GM12864 (cell line): Measurements from ENCODE around the gene EP400.

Source experiments
- DNase-seq: peaks from one replicate; pipeline ENCODE4 v3.0.0-alpha.2; 2011; ENCODE audit warnings: low read depth
- H3K4me3 ChIP-seq: 2 replicates; pipeline ENCODE4 v1.5.1; 2011; ENCODE audit warnings: mild to moderate bottlenecking, low read depth, low read length, control low read depth
- TF ChIP-seq, protein P1 (sequence below): IDR thresholded peaks from 2 replicates; pipeline ENCODE4 v1.5.1; 2011; ENCODE audit warnings: low read depth, mild to moderate bottlenecking, moderate library complexity, low read length, control low read depth, inconsistent platforms; ENCODE audit errors: missing control alignments

EP400 gene

DNA sequence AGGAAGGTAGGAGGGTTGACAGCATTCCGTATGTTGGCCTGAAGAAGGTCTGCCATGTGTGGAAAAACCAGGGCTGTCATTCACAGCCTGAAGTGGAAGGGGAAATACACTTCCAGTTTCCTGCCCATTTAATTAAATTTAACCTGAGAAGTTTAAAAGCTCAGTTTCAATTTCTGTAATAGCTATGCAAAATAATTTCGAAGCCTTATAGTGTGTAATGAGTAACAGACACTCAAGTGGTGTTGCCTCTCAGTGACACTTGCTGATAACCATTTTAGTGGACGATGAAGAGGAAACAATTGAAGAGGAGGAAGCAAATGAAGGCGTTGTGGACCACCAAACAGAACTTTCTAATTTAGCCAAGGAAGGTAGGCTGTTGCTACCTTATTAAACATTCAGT is 44.8 kb downstream of the EP400 start:
- DNase-seq = no peak
- TF ChIP-seq, protein P1, sequence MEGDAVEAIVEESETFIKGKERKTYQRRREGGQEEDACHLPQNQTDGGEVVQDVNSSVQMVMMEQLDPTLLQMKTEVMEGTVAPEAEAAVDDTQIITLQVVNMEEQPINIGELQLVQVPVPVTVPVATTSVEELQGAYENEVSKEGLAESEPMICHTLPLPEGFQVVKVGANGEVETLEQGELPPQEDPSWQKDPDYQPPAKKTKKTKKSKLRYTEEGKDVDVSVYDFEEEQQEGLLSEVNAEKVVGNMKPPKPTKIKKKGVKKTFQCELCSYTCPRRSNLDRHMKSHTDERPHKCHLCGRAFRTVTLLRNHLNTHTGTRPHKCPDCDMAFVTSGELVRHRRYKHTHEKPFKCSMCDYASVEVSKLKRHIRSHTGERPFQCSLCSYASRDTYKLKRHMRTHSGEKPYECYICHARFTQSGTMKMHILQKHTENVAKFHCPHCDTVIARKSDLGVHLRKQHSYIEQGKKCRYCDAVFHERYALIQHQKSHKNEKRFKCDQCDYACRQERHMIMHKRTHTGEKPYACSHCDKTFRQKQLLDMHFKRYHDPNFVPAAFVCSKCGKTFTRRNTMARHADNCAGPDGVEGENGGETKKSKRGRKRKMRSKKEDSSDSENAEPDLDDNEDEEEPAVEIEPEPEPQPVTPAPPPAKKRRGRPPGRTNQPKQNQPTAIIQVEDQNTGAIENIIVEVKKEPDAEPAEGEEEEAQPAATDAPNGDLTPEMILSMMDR = no peak
- no peak overlapping the region for H3K4me3 ChIP-seq

DNA sequence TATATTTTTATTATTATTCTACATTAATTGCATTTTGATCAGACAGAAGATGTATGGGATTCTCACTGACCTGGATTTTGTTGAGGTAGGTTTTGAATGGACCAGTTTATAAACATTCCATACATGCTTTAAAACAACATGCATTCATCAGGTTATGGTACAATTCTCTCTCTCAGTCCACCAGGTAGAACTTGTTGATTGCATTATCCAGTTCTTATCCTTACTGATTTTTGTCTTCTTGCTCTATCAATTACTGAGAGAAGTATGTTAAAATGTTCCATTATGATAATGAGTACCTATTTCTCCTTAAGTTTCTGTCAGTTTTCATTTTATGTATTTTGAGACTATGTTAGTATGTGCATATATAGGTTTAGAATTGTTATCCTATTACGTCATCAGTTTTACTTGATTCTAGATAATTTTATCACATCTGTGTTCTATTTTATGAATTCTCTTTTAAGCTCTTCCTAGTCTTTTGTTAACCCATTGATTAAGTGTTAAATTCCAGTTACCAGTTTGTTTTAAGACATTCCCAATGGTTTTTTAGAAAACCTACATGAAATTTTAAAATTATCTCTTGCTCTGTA is 50.6 kb downstream of the EP400 start:
- H3K4me3 ChIP-seq = no peak overlapping the region
- TF ChIP-seq, protein P1 = no peak
- DNase-seq = no peak

DNA sequence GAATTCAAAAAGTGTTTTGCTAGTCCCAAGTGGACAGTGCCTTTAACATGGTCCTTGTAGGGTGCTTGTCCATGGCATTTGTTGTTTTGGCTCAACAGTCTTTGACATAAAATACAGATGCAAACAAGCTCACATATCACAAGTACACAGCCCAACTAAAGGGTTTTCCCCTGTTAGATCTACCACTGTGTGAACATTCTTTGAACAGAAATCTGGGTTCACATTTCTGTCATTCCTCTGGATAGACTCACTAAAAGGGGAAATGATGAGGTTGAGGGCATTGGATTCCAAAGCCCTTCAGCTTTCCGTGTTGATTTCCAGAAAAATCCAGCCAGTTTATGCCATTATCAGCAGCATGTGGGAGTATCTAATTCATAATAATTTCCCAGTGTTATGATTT is 54.1 kb downstream of the EP400 start:
- H3K4me3 ChIP-seq = no peak overlapping the region
- no peak for DNase-seq
- TF ChIP-seq, protein P1 = no peak

DNA sequence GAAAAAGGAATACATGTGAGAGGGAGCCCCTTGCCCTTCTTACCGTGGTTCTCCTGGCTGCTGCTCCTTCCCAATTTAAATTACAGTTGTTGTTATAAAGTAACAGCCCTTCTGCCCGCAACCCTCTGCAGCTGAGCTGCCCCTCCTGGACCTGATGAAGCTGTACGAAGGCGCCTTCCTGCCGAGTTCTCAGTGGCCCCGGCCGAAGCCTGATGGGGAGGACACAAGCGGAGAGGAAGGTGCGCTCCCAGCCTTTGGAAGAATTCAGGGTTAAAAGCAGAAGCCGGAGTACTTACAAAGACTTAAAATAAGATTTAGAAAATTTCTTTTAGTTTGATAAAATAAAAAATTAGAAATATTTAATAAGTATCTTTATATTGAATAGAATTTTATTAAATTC is 55.2 kb downstream of the EP400 start:
- H3K4me3 ChIP-seq = no peak overlapping the region
- TF ChIP-seq, protein P1 = no peak
- DNase-seq = no peak

DNA sequence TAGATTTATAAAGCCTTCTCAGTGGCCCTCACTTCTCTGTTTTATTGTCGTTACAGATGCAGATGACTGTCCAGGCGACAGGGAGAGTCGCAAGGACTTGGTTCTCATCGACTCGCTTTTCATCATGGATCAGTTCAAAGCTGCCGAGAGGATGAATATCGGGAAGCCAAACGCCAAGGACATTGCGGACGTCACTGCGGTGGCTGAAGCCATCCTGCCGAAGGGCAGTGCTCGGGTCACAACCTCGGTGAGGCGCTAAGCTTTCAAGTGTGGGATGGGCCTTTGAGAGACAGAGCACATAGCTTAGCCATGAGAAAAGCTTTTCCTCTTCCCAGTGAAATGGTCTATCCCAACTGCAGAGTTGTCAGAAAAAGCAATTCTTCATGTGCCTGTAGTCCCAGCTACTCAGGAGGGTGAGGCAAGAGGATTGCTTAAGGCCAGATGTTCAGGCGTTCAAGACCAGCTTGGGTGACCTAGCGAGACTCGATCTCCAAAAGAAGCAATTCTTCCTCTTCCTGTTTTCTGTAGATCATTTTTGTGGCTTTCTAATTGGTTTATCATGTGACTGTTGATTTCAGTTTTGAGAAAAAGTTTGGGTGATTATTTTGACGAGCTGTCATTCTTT is 56.4 kb downstream of the EP400 start:
- H3K4me3 ChIP-seq = no peak overlapping the region
- TF ChIP-seq, protein P1 = no peak
- DNase-seq = no peak

DNA sequence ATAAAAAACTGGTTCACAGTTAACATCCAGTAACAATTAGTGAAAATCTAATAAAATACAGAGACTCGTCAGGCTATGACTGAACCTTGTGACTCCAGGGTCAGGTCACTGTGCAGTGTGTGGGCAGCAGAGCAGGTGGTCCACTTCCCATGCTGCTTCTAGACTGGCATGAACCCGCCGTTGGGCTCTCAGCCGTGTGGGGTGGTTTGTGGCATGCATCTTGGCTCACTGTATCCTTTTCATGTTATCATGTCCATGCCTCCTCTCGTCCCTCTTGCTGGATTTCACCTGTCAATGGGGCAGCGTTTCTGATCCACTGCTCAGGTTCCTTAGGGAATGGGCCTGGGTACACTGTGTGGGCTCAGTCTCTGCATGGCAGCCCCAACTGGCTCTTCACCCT is 57.3 kb downstream of the EP400 start:
- TF ChIP-seq, protein P1 = no peak

DNA sequence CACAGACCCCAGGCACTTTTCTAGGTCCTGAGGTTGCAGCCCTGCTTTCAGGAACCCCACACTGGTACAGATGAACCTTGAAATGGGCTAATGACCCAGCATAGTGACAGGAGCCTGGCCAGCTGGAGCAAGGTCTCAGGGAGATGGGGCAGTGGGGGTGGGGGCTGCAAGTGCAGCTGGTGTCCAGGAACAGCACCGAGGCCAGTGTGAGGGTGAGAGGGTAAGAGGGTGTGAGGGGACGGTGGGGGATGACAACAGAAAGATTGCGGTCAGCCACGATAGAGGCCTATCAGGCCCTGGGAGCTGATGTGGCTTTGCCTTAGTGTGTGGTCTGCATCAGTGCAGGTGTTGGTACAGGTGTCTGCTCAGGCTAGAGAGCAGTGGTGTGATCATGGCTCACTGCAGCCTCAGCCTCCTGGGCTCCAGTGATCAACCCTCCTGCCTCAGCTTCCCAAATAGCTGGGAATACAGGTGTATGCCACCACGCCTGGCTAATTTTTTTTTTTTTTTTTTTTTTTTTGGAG is 59.7 kb downstream of the EP400 start:
- DNase-seq = no peak
- TF ChIP-seq, protein P1 = no peak
- no peak overlapping the region for H3K4me3 ChIP-seq

More for the DNA sequence above, 57.3 kb downstream of the EP400 start:
- H3K4me3 ChIP-seq = no peak overlapping the region
- no peak for DNase-seq
